Measurements from ENCODE around the gene TBX19. TPM values are rescaled to one million over a fixed set of nuclear protein-coding genes. Genes with fewer than 3 reads are reported as not detected.

TBX19 gene
- 2.0 and 2.3 TPM in 2 replicates for total RNA-seq
- long read RNA-seq, partial matches to known transcripts = 1 of 6 reads
- long read RNA-seq, other reads (novel, unspliced or antisense) = 4 of 6 reads

- TF ChIP-seq CTCF (IDR thresholded peaks at IDR 0.05; ENCODE audit: unreplicated experiment) = no peak
- peaks cover 2% of the 10 kb centered on the region for H3K4me1 Mint-ChIP-seq (ENCODE audit: low read depth)
- H3K27ac Mint-ChIP-seq = no peak within 1 kb of the TSS
- H3K4me3 Mint-ChIP-seq (ENCODE audit: low read depth) = no peak within 1 kb of the TSS
- H3K27me3 Mint-ChIP-seq = no peaks in the 10 kb centered on the region
- H3K9me3 Mint-ChIP-seq (ENCODE audit: low read depth) = peaks cover 8% of the 10 kb centered on the region
- peaks cover 5% of the 10 kb centered on the region for H3K36me3 Mint-ChIP-seq (ENCODE audit: insufficient read depth)
- DNase-seq (ENCODE audit: low spot score, unreplicated experiment) = no peak
These were observed at the start of gene TBX19 for GRCh38 chr1:168280296-168280927. Gene TBX19 (plus strand): TSS chr1:168280877. CDS start chr1:168281091, 214 bp downstream.

GRCh38 chr1:168234846-168235547 is 45.7 kb upstream of the TBX19 start:
- Mint-ChIP-seq H3K4me1 (ENCODE audit: low read depth) (peaks cover 9% of the 10 kb centered on the region), H3K4me3 (ENCODE audit: low read depth) (no peak overlapping the region), H3K36me3 (ENCODE audit: insufficient read depth) (peaks cover 34% of the 10 kb centered on the region), H3K9me3 (ENCODE audit: low read depth) (no peaks in the 10 kb centered on the region), H3K27me3 (no peaks in the 10 kb centered on the region), H3K27ac (no peak overlapping the region)
- no peak for DNase-seq (ENCODE audit: low spot score, unreplicated experiment)
- TF ChIP-seq CTCF (IDR thresholded peaks at IDR 0.05; ENCODE audit: unreplicated experiment) = peak; percentile 61

- no peak overlapping the region for H3K27ac Mint-ChIP-seq
- TF ChIP-seq CTCF (IDR thresholded peaks at IDR 0.05; ENCODE audit: unreplicated experiment) = no peak
- DNase-seq (ENCODE audit: low spot score, unreplicated experiment) = no peak
- H3K36me3 Mint-ChIP-seq (ENCODE audit: insufficient read depth) = peaks cover 38% of the 10 kb centered on the region
- H3K9me3 Mint-ChIP-seq (ENCODE audit: low read depth) = no peaks in the 10 kb centered on the region
- H3K4me3 Mint-ChIP-seq (ENCODE audit: low read depth) = no peak overlapping the region
- peaks cover 9% of the 10 kb centered on the region for H3K4me1 Mint-ChIP-seq (ENCODE audit: low read depth)
- H3K27me3 Mint-ChIP-seq = no peaks in the 10 kb centered on the region
These were observed 45.2 kb upstream of the TBX19 start for GRCh38 chr1:168235548-168235885.

- Mint-ChIP-seq H3K27me3 (no peaks in the 10 kb centered on the region), H3K4me1 (ENCODE audit: low read depth) (peaks cover 9% of the 10 kb centered on the region), H3K9me3 (ENCODE audit: low read depth) (no peaks in the 10 kb centered on the region), H3K4me3 (ENCODE audit: low read depth) (no peak overlapping the region), H3K36me3 (ENCODE audit: insufficient read depth) (peaks cover 39% of the 10 kb centered on the region), H3K27ac (no peak overlapping the region)
- TF ChIP-seq CTCF (IDR thresholded peaks at IDR 0.05; ENCODE audit: unreplicated experiment) = no peak
- DNase-seq (ENCODE audit: low spot score, unreplicated experiment) = no peak
These were observed 44.7 kb upstream of the TBX19 start for GRCh38 chr1:168235937-168236336.

- H3K9me3 Mint-ChIP-seq (ENCODE audit: low read depth) = no peaks in the 10 kb centered on the region
- no peak for DNase-seq (ENCODE audit: low spot score, unreplicated experiment)
- no peak for TF ChIP-seq CTCF (IDR thresholded peaks at IDR 0.05; ENCODE audit: unreplicated experiment)
- H3K27ac Mint-ChIP-seq = no peak overlapping the region
- H3K4me1 Mint-ChIP-seq (ENCODE audit: low read depth) = peaks cover 9% of the 10 kb centered on the region
- H3K27me3 Mint-ChIP-seq = no peaks in the 10 kb centered on the region
- H3K4me3 Mint-ChIP-seq (ENCODE audit: low read depth) = no peak overlapping the region
- peaks cover 44% of the 10 kb centered on the region for H3K36me3 Mint-ChIP-seq (ENCODE audit: insufficient read depth)
These were observed 43.7 kb upstream of the TBX19 start for GRCh38 chr1:168236836-168237611.

Data from progenitor cell of endocrine pancreas (in vitro differentiated cells).